ENCODE data around the gene SLC6A3. TPM values are rescaled to one million over a fixed set of nuclear protein-coding genes. Genes with fewer than 3 reads are reported as not detected.

The SLC6A3 gene
- polyA plus RNA-seq, 4 donors = 0.03 to 0.30 TPM; not detected in 2

GRCh38 chr5:1474866-1475543, 29.8 kb upstream of the SLC6A3 start:
- no peak overlapping the region for H3K4me3 ChIP-seq (ENCODE audit: low read depth in 1 of 3, low read length in 3 of 3)
- FAIRE-seq (no peak), DNase-seq (no peak)
- WGBS, 3 donors = 89 to 91% (median 89%) methylated on average over 24 of the region's 24 CpGs
- H3K27me3 ChIP-seq (ENCODE audit: control insufficient read depth in 3 of 3, insufficient read depth in 3 of 3, low read length in 3 of 3) = no peaks in the 10 kb centered on the region
- H3K9me3 ChIP-seq (ENCODE audit: control insufficient read depth in 2 of 2, insufficient read depth in 1 of 2, low read depth in 1 of 2, low read length in 1 of 2) = no peaks in the 10 kb centered on the region
- peaks cover 0 to 3% (median 0%) of the 10 kb centered on the region in 3 donors for H3K4me1 ChIP-seq (ENCODE audit: control insufficient read depth in 3 of 3, insufficient read depth in 2 of 3, low read depth in 1 of 3, low read length in 2 of 3)
- H3K27ac ChIP-seq (ENCODE audit: low read depth in 1 of 3, low read length in 2 of 3) = no peak overlapping the region
- peaks cover 0 to 34% (median 0%) of the 10 kb centered on the region in 3 donors for H3K36me3 ChIP-seq (ENCODE audit: control insufficient read depth in 3 of 3, insufficient read depth in 2 of 3, low read depth in 1 of 3, low read length in 3 of 3)

GRCh38 chr5:1474183-1474839, 29.1 kb upstream of the SLC6A3 start:
- no peak for DNase-seq
- FAIRE-seq = no peak
- no peaks in the 10 kb centered on the region for H3K9me3 ChIP-seq (ENCODE audit: control insufficient read depth in 2 of 2, insufficient read depth in 1 of 2, low read depth in 1 of 2, low read length in 1 of 2)
- H3K27me3 ChIP-seq (ENCODE audit: control insufficient read depth in 3 of 3, insufficient read depth in 3 of 3, low read length in 3 of 3) = no peaks in the 10 kb centered on the region
- peaks cover 0 to 3% (median 0%) of the 10 kb centered on the region in 3 donors for H3K4me1 ChIP-seq (ENCODE audit: control insufficient read depth in 3 of 3, insufficient read depth in 2 of 3, low read depth in 1 of 3, low read length in 2 of 3)
- no peak overlapping the region for H3K4me3 ChIP-seq (ENCODE audit: low read depth in 1 of 3, low read length in 3 of 3)
- H3K36me3 ChIP-seq (ENCODE audit: control insufficient read depth in 3 of 3, insufficient read depth in 2 of 3, low read depth in 1 of 3, low read length in 3 of 3) = peaks cover 0 to 35% (median 0%) of the 10 kb centered on the region in 3 donors
- WGBS, 3 donors = 90 to 95% (median 94%) methylated on average over 18 to 21 of the region's 21 CpGs
- H3K27ac ChIP-seq (ENCODE audit: low read depth in 1 of 3, low read length in 2 of 3) = no peak overlapping the region

GRCh38 chr5:1473746-1474145, 28.5 kb upstream of the SLC6A3 start:
- no peaks in the 10 kb centered on the region for H3K9me3 ChIP-seq (ENCODE audit: control insufficient read depth in 2 of 2, insufficient read depth in 1 of 2, low read depth in 1 of 2, low read length in 1 of 2)
- FAIRE-seq (no peak), DNase-seq (no peak)
- H3K4me3 ChIP-seq (ENCODE audit: low read depth in 1 of 3, low read length in 3 of 3) = no peak overlapping the region
- no peaks in the 10 kb centered on the region for H3K27me3 ChIP-seq (ENCODE audit: control insufficient read depth in 3 of 3, insufficient read depth in 3 of 3, low read length in 3 of 3)
- WGBS, 3 donors = 94 to 98% (median 97%) methylated on average over 12 of the region's 12 CpGs
- H3K27ac ChIP-seq (ENCODE audit: low read depth in 1 of 3, low read length in 2 of 3) = no peak overlapping the region
- H3K4me1 ChIP-seq (ENCODE audit: control insufficient read depth in 3 of 3, insufficient read depth in 2 of 3, low read depth in 1 of 3, low read length in 2 of 3) = peaks cover 0 to 3% (median 0%) of the 10 kb centered on the region in 3 donors
- H3K36me3 ChIP-seq (ENCODE audit: control insufficient read depth in 3 of 3, insufficient read depth in 2 of 3, low read depth in 1 of 3, low read length in 3 of 3) = peaks cover 0 to 32% (median 0%) of the 10 kb centered on the region in 3 donors

DNA sequence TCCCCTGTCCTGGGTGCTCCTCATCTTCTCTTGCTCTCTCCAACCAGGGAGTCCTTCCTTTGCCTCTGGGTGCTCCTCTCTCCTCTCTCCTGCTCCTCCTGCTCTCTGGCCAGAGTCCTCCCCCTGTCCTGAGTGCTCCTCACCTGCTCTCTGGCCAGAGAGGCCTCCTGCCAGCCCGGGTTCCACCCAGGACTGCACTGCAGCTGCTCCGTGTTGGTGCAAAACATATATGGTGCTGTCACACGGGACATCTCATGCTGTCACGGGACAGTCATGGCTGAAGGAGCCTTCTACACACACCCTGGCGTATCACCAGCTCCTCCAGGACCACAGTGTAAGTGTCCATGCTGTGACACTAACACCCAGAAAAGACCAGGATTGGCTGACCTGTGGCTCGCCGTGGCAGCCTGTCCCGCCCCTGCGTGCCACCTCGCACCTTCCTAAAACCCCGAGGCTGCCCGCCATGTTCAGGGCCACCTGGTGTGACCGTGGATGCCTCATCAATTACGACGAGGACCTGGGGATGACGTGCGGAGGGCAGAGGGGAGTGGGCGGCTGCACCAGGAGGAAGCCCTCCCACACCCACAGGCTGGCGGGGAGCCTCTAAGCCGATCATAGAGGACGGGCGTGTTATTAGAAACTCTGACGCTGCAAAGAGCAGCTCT, 27.9 kb upstream of the SLC6A3 start:
- Histone ChIP-seq H3K4me3 (ENCODE audit: low read depth in 1 of 3, low read length in 3 of 3) (no peak overlapping the region), H3K4me1 (ENCODE audit: control insufficient read depth in 3 of 3, insufficient read depth in 2 of 3, low read depth in 1 of 3, low read length in 2 of 3) (peaks cover 0 to 3% (median 0%) of the 10 kb centered on the region in 3 donors), H3K27ac (ENCODE audit: low read depth in 1 of 3, low read length in 2 of 3) (no peak overlapping the region), H3K9me3 (ENCODE audit: control insufficient read depth in 2 of 2, insufficient read depth in 1 of 2, low read depth in 1 of 2, low read length in 1 of 2) (no peaks in the 10 kb centered on the region), H3K27me3 (ENCODE audit: control insufficient read depth in 3 of 3, insufficient read depth in 3 of 3, low read length in 3 of 3) (no peaks in the 10 kb centered on the region), H3K36me3 (ENCODE audit: control insufficient read depth in 3 of 3, insufficient read depth in 2 of 3, low read depth in 1 of 3, low read length in 3 of 3) (peaks cover 0 to 32% (median 0%) of the 10 kb centered on the region in 3 donors)
- no peak for FAIRE-seq
- no peak for DNase-seq
- 89 to 92% (median 91%) methylated on average over 23 of the region's 23 CpGs for WGBS, 3 donors

GRCh38 chr5:1471997-1472963, 27.0 kb upstream of the SLC6A3 start:
- Histone ChIP-seq H3K4me1 (ENCODE audit: control insufficient read depth in 3 of 3, insufficient read depth in 2 of 3, low read depth in 1 of 3, low read length in 2 of 3) (peaks cover 0 to 3% (median 0%) of the 10 kb centered on the region in 3 donors), H3K27ac (ENCODE audit: low read depth in 1 of 3, low read length in 2 of 3) (no peak overlapping the region), H3K36me3 (ENCODE audit: control insufficient read depth in 3 of 3, insufficient read depth in 2 of 3, low read depth in 1 of 3, low read length in 3 of 3) (peaks cover 0 to 32% (median 0%) of the 10 kb centered on the region in 3 donors), H3K4me3 (ENCODE audit: low read depth in 1 of 3, low read length in 3 of 3) (no peak overlapping the region), H3K27me3 (ENCODE audit: control insufficient read depth in 3 of 3, insufficient read depth in 3 of 3, low read length in 3 of 3) (no peaks in the 10 kb centered on the region), H3K9me3 (ENCODE audit: control insufficient read depth in 2 of 2, insufficient read depth in 1 of 2, low read depth in 1 of 2, low read length in 1 of 2) (no peaks in the 10 kb centered on the region)
- DNase-seq (no peak), FAIRE-seq (no peak)
- WGBS, 3 donors = 82 to 93% (median 88%) methylated on average over 27 of the region's 27 CpGs

GRCh38 chr5:1471240-1471853, 26.1 kb upstream of the SLC6A3 start:
- no peak for DNase-seq
- FAIRE-seq = no peak
- Histone ChIP-seq H3K36me3 (ENCODE audit: control insufficient read depth in 3 of 3, insufficient read depth in 2 of 3, low read depth in 1 of 3, low read length in 3 of 3) (peaks cover 0 to 24% (median 0%) of the 10 kb centered on the region in 3 donors), H3K27ac (ENCODE audit: low read depth in 1 of 3, low read length in 2 of 3) (no peak overlapping the region), H3K27me3 (ENCODE audit: control insufficient read depth in 3 of 3, insufficient read depth in 3 of 3, low read length in 3 of 3) (no peaks in the 10 kb centered on the region), H3K4me3 (ENCODE audit: low read depth in 1 of 3, low read length in 3 of 3) (no peak overlapping the region), H3K4me1 (ENCODE audit: control insufficient read depth in 3 of 3, insufficient read depth in 2 of 3, low read depth in 1 of 3, low read length in 2 of 3) (peaks cover 0 to 3% (median 0%) of the 10 kb centered on the region in 3 donors), H3K9me3 (ENCODE audit: control insufficient read depth in 2 of 2, insufficient read depth in 1 of 2, low read depth in 1 of 2, low read length in 1 of 2) (no peaks in the 10 kb centered on the region)
- 75 to 85% (median 81%) methylated on average over 8 of the region's 8 CpGs for WGBS, 3 donors

DNA sequence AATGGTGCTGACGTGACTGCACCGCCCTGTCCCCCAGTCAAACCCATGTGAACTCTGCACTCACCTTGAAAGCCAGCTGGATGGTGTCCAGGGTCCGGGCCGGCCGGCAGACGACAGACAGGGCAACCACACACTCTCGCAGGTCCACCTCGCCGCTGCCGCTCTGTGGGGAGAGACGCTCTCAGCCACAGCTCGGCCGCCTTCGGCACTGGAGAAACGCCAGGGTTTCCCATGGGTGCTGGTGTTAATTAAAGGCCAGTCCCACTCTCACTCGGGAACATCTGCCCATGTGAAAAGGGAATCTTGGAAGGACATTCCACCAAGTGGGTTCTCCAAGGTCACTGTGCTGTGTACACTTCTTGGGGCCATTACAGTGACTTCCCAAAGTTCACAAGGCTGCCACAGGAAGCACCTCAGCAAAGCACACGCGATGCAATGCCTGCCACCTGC, 25.5 kb upstream of the SLC6A3 start:
- DNase-seq = peak in 1 of 2 donors; percentile 76
- 27 to 67% (median 50%) methylated on average over 18 of the region's 18 CpGs for WGBS, 3 donors
- peaks cover 0 to 21% (median 0%) of the 10 kb centered on the region in 3 donors for H3K36me3 ChIP-seq (ENCODE audit: control insufficient read depth in 3 of 3, insufficient read depth in 2 of 3, low read depth in 1 of 3, low read length in 3 of 3)

More for the DNA sequence above, 25.5 kb upstream of the SLC6A3 start:
- H3K9me3 ChIP-seq (ENCODE audit: control insufficient read depth in 2 of 2, insufficient read depth in 1 of 2, low read depth in 1 of 2, low read length in 1 of 2) = no peaks in the 10 kb centered on the region
- H3K4me1 ChIP-seq (ENCODE audit: control insufficient read depth in 3 of 3, insufficient read depth in 2 of 3, low read depth in 1 of 3, low read length in 2 of 3) = peaks cover 0 to 3% (median 0%) of the 10 kb centered on the region in 3 donors
- H3K27ac ChIP-seq (ENCODE audit: low read depth in 1 of 3, low read length in 2 of 3) = no peak overlapping the region
- FAIRE-seq = no peak
- no peak overlapping the region for H3K4me3 ChIP-seq (ENCODE audit: low read depth in 1 of 3, low read length in 3 of 3)
- H3K27me3 ChIP-seq (ENCODE audit: control insufficient read depth in 3 of 3, insufficient read depth in 3 of 3, low read length in 3 of 3) = no peaks in the 10 kb centered on the region

Data from small intestine (tissue), 7 donors.